ENCODE measurements around the gene SNAP29.

- TF ChIP-seq POLR2A (IDR thresholded peaks at IDR 0.05; ENCODE audit: low read depth, low read length) (no peak), POLR2AphosphoS5 (IDR thresholded peaks at IDR 0.05; ENCODE audit: low read depth, low read length) (no peak)
Measured at GRCh38 chr22:20881869-20882815, 23.3 kb downstream of the SNAP29 start.

Data from GM12892 (cell line).